PFSK-1 (cell line): ENCODE measurements around the gene CAMK1D.

ENCODE experiments used
- FOXP2 ChIP-seq: optimal IDR thresholded peaks from 2 replicates; pipeline ENCODE3; 2011; ENCODE audit warnings: borderline replicate concordance, control low read depth, inconsistent platforms; ENCODE audit not compliant: insufficient read depth; ENCODE audit errors: extremely low read length, extremely low read depth
- POLR2AphosphoS5 ChIP-seq: IDR thresholded peaks from 2 replicates; pipeline ENCODE4 v1.6.1; 2012; ENCODE audit warnings: low read depth, mild to moderate bottlenecking, control low read depth, low read length, moderate library complexity
- SIN3A ChIP-seq: IDR thresholded peaks from 2 replicates; pipeline ENCODE4 v1.6.1; 2012; ENCODE audit warnings: mild to moderate bottlenecking, low read length, moderate library complexity, borderline replicate concordance; ENCODE audit not compliant: insufficient read depth
- TAF1 ChIP-seq: IDR thresholded peaks from 2 replicates; pipeline ENCODE4 v1.6.1; 2012; ENCODE audit warnings: low read length, control low read depth, borderline replicate concordance; ENCODE audit not compliant: insufficient read depth
- TF ChIP-seq, protein P1 (sequence below), 2 experiments: IDR thresholded peaks; 2 replicates each; pipeline versions ENCODE4 v1.6.1 to v1.8.0; 2011 to 2012; ENCODE audit warnings: low read depth in 2 of 2, low read length in 2 of 2, control low read depth in 1 of 2, inconsistent platforms in 1 of 2, mild to moderate bottlenecking in 1 of 2, moderate library complexity in 1 of 2; ENCODE audit not compliant: insufficient read depth in 1 of 2

CAMK1D gene

DNA sequence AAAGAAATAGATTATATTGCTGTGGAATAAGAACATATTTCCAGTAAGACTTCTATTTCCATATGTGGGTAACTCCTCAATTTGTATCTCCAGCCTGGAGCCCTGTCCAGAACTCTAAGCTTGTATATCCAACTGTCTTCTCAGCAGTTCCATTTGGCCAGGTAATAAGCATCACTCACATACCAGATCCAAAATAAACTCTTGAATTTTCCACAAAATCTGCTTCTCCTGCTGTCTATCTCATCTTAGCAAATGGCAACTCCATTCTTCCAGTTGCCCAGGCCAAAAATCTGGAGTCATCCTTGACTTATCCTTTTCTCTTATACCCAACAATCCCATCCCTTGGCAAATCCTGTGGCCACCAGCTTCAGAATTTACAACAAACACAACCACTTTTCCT, 325.8 kb downstream of the CAMK1D start:
- TF ChIP-seq POLR2AphosphoS5 = no peak
- TF ChIP-seq FOXP2 = no peak
- TF ChIP-seq TAF1 = no peak
- no peak for TF ChIP-seq SIN3A

DNA sequence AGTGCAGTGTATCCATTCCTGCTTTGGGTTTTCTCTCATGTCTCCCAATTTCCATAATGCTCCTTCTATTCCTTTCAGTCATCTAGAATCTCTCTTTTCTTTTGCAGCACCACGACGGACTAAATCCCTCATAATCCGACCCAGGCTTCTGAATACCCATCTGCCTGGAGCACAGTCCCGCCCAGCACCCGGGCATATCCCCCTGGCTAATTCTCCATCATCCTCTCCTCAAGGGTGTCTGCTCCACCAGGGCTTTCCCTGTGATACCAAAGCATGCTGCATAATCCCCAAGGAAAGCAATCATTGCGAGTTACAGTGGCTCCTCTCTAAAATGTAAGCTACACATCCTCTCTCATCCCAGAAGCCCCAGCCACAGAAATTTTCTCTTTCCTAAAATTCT, 330.3 kb downstream of the CAMK1D start:
- TF ChIP-seq POLR2AphosphoS5 (no peak), SIN3A (no peak), TAF1 (no peak), FOXP2 (no peak)
- TF ChIP-seq, protein P1, sequence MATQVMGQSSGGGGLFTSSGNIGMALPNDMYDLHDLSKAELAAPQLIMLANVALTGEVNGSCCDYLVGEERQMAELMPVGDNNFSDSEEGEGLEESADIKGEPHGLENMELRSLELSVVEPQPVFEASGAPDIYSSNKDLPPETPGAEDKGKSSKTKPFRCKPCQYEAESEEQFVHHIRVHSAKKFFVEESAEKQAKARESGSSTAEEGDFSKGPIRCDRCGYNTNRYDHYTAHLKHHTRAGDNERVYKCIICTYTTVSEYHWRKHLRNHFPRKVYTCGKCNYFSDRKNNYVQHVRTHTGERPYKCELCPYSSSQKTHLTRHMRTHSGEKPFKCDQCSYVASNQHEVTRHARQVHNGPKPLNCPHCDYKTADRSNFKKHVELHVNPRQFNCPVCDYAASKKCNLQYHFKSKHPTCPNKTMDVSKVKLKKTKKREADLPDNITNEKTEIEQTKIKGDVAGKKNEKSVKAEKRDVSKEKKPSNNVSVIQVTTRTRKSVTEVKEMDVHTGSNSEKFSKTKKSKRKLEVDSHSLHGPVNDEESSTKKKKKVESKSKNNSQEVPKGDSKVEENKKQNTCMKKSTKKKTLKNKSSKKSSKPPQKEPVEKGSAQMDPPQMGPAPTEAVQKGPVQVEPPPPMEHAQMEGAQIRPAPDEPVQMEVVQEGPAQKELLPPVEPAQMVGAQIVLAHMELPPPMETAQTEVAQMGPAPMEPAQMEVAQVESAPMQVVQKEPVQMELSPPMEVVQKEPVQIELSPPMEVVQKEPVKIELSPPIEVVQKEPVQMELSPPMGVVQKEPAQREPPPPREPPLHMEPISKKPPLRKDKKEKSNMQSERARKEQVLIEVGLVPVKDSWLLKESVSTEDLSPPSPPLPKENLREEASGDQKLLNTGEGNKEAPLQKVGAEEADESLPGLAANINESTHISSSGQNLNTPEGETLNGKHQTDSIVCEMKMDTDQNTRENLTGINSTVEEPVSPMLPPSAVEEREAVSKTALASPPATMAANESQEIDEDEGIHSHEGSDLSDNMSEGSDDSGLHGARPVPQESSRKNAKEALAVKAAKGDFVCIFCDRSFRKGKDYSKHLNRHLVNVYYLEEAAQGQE (IDR thresholded peaks at IDR 0.05; ENCODE audit: insufficient read depth in 1 of 2, low read depth in 2 of 2, low read length in 2 of 2) = no peak

DNA sequence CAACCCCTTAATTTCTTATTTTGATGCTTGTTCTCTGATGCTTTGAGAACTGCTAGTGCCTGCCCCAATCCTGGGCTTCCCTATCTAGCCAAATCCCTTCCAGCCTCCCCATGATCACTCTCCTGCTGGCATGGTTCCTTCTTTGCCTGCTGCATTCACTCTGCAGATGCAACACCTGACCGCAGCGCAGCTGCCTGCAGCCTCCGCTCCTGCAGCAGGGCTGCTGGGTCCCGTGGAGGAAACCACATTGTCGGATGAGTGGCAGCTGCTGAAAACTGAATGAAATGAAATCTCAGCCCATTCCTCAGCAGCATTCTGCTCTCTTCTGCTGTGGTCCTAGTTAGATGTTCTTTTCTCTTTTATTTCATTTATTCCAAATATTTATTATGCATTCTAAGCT, 331.9 kb downstream of the CAMK1D start:
- TF ChIP-seq SIN3A (no peak), TAF1 (no peak), FOXP2 (no peak), POLR2AphosphoS5 (no peak)
- TF ChIP-seq, protein P1 (IDR thresholded peaks at IDR 0.05; ENCODE audit: insufficient read depth in 1 of 2, low read depth in 2 of 2, low read length in 2 of 2) = no peak

DNA sequence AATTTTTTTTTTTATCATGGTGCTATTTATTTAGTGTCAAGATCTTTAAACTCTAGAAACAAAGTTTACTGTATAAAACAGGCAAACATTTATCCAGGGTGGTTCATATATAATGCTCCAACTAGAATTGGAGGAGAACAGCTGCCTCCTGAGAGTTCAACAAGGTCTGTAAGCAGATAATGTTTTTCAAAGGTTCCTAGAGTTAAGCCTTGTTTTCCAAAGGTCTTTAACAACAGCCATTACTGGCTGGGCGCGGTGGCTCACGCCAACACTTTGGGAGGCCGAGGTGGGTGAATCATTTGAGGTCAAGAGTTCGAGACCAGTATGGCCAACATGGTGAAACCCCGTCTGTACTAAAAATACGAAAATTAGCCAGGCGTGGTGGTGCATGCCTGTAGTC, 335.4 kb downstream of the CAMK1D start:
- TF ChIP-seq TAF1 = no peak
- TF ChIP-seq, protein P1 (IDR thresholded peaks at IDR 0.05; ENCODE audit: insufficient read depth in 1 of 2, low read depth in 2 of 2, low read length in 2 of 2) = no peak
- TF ChIP-seq SIN3A = no peak
- TF ChIP-seq FOXP2 = no peak
- no peak for TF ChIP-seq POLR2AphosphoS5

DNA sequence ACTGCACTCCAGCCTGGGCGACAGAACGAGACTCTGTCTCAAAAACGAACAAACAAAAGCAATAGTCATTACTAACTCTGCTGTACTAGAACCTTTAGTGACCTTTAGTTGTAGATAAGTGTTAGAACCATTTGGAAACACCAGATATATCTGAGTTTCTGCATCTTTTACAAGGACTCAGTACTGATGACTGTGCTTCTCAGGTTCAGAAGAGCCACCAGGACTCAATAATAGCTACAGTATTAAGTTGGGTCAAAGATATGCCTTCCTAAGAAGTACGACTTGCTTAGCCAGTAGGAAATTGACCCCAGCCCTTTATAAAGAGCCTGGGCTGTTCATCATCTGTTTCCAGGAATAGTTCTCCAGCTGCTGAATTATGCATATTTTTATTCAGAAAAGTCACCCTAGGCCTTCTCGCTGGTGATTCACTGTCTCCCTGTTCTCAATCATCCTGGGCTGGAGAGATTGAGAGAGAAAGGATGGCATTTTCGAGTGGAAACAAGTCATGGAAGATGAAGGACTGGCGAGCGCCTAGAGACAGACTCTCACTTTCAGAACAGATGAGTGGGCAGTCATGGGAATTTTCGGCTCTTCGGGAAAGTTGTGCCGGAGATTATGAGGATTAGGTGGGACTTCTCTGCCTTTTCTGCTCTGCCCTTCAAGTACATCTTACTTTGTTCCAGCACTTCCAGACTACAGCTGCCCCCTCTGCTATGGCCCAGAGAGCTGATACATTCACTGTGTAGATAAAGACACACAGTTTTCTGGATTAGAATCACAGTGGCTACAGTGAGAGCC, 336.1 kb downstream of the CAMK1D start:
- TF ChIP-seq SIN3A (no peak), TAF1 (no peak), POLR2AphosphoS5 (no peak), FOXP2 (no peak)
- TF ChIP-seq, protein P1 (IDR thresholded peaks at IDR 0.05; ENCODE audit: insufficient read depth in 1 of 2, low read depth in 2 of 2, low read length in 2 of 2) = no peak
